Measurements from ENCODE around the gene DPP3. TPM values are rescaled to one million over a fixed set of nuclear protein-coding genes. Genes with fewer than 3 reads are reported as not detected.

The DPP3 gene
- total RNA-seq, 6 experiments from 2014 or later = 18.0 to 25.6 (median 22.0) TPM

GRCh38 chr11:66448523-66448922 is 31.7 kb upstream of the DPP3 start:
- no peak overlapping the region for H3K4me3 ChIP-seq
- H3K9me3 ChIP-seq = no peaks in the 10 kb centered on the region
- DNase-seq (no peak), ATAC-seq (no peak)
- H3K27me3 ChIP-seq = no peaks in the 10 kb centered on the region
- H3K27ac ChIP-seq = no peak overlapping the region
- 51% methylated on average over 4 of the region's 4 CpGs for WGBS (ENCODE audit: insufficient coverage, low coverage, low lambda C conversion rate, missing lambda C conversion rate)
- H3K4me1 ChIP-seq = no peaks in the 10 kb centered on the region
- intact Hi-C loops (cut with DNase I) = no loop called here
- no peaks in the 10 kb centered on the region for H3K36me3 ChIP-seq
- TF ChIP-seq POLR2A (IDR thresholded peaks at IDR 0.05) = no peak
- no peak for TF ChIP-seq CTCF (IDR thresholded peaks at IDR 0.05)

- no peaks in the 10 kb centered on the region for H3K27me3 ChIP-seq
- no peak overlapping the region for H3K4me3 ChIP-seq
- ATAC-seq (no peak), DNase-seq (no peak)
- intact Hi-C loops (cut with DNase I) = no loop called here
- H3K36me3 ChIP-seq = no peaks in the 10 kb centered on the region
- 34% methylated on average over 4 of the region's 4 CpGs for WGBS (ENCODE audit: insufficient coverage, low coverage, low lambda C conversion rate, missing lambda C conversion rate)
- H3K4me1 ChIP-seq = no peaks in the 10 kb centered on the region
- no peak overlapping the region for H3K27ac ChIP-seq
- H3K9me3 ChIP-seq = no peaks in the 10 kb centered on the region
- no peak for TF ChIP-seq POLR2A (IDR thresholded peaks at IDR 0.05)
Measured at GRCh38 chr11:66450560-66450959, 29.7 kb upstream of the DPP3 start.

- H3K27me3 ChIP-seq = no peaks in the 10 kb centered on the region
- ATAC-seq (no peak), DNase-seq (no peak)
- H3K36me3 ChIP-seq = no peaks in the 10 kb centered on the region
- H3K27ac ChIP-seq = no peak overlapping the region
- H3K9me3 ChIP-seq = no peaks in the 10 kb centered on the region
- no peak for TF ChIP-seq CTCF (IDR thresholded peaks at IDR 0.05)
- no peak for TF ChIP-seq POLR2A (IDR thresholded peaks at IDR 0.05)
- 49% methylated on average over 3 of the region's 4 CpGs for WGBS (ENCODE audit: insufficient coverage, low coverage, low lambda C conversion rate, missing lambda C conversion rate)
- no peak overlapping the region for H3K4me3 ChIP-seq
- intact Hi-C loops (cut with DNase I) = no loop called here
- no peaks in the 10 kb centered on the region for H3K4me1 ChIP-seq
Measured at GRCh38 chr11:66451663-66452062, 28.6 kb upstream of the DPP3 start.

- Histone ChIP-seq H3K27ac (no peak overlapping the region), H3K36me3 (no peaks in the 10 kb centered on the region), H3K27me3 (no peaks in the 10 kb centered on the region), H3K4me3 (no peak overlapping the region), H3K4me1 (no peaks in the 10 kb centered on the region), H3K9me3 (no peaks in the 10 kb centered on the region)
- ATAC-seq = no peak
- 26% methylated on average over 6 of the region's 6 CpGs for WGBS (ENCODE audit: insufficient coverage, low coverage, low lambda C conversion rate, missing lambda C conversion rate)
- TF ChIP-seq POLR2A (IDR thresholded peaks at IDR 0.05) (no peak), CTCF (IDR thresholded peaks at IDR 0.05) (no peak)
- intact Hi-C loops (cut with DNase I) = no loop called here
- DNase-seq = no peak
Measured at GRCh38 chr11:66454247-66454646, 26.0 kb upstream of the DPP3 start.

- no peak for TF ChIP-seq POLR2A (IDR thresholded peaks at IDR 0.05)
- TF ChIP-seq CTCF (IDR thresholded peaks at IDR 0.05) = no peak
- no peaks in the 10 kb centered on the region for H3K27me3 ChIP-seq
- ATAC-seq = no peak
- H3K36me3 ChIP-seq = no peaks in the 10 kb centered on the region
- H3K27ac ChIP-seq = no peak overlapping the region
- no peaks in the 10 kb centered on the region for H3K9me3 ChIP-seq
- intact Hi-C loops (cut with DNase I) = no loop called here
- H3K4me1 ChIP-seq = no peaks in the 10 kb centered on the region
- DNase-seq = no peak
- H3K4me3 ChIP-seq = no peak overlapping the region
- 50% methylated on average over 2 of the region's 3 CpGs for WGBS (ENCODE audit: insufficient coverage, low coverage, low lambda C conversion rate, missing lambda C conversion rate)
Measured at GRCh38 chr11:66454828-66455227, 25.4 kb upstream of the DPP3 start.

All from right lobe of liver (tissue), 6 donors.